ENCODE results near the gene MIF4GD.
A peak's percentile ranks its signal among the peaks of the same experiment; 100 is the strongest.

Gene MIF4GD

GRCh38 chr17:75241502-75241901 lies 29.5 kb downstream of the MIF4GD start:
- TF ChIP-seq, protein P1, sequence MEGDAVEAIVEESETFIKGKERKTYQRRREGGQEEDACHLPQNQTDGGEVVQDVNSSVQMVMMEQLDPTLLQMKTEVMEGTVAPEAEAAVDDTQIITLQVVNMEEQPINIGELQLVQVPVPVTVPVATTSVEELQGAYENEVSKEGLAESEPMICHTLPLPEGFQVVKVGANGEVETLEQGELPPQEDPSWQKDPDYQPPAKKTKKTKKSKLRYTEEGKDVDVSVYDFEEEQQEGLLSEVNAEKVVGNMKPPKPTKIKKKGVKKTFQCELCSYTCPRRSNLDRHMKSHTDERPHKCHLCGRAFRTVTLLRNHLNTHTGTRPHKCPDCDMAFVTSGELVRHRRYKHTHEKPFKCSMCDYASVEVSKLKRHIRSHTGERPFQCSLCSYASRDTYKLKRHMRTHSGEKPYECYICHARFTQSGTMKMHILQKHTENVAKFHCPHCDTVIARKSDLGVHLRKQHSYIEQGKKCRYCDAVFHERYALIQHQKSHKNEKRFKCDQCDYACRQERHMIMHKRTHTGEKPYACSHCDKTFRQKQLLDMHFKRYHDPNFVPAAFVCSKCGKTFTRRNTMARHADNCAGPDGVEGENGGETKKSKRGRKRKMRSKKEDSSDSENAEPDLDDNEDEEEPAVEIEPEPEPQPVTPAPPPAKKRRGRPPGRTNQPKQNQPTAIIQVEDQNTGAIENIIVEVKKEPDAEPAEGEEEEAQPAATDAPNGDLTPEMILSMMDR (conservative IDR thresholded peaks at IDR 0.05), result no peak
- H3K27ac ChIP-seq, result no peak overlapping the region

- TF ChIP-seq, protein P1 (conservative IDR thresholded peaks at IDR 0.05), result no peak
- no peak overlapping the region for H3K27ac ChIP-seq
Measured at GRCh38 chr17:75241143-75241430, 29.9 kb downstream of the MIF4GD start.

GRCh38 chr17:75240394-75241142 lies 30.5 kb downstream of the MIF4GD start:
- TF ChIP-seq, protein P1 (conservative IDR thresholded peaks at IDR 0.05), result peak; percentile 60
- no peak overlapping the region for H3K27ac ChIP-seq

GRCh38 chr17:75239778-75240393 lies 31.1 kb downstream of the MIF4GD start:
- TF ChIP-seq, protein P1 (conservative IDR thresholded peaks at IDR 0.05), result no peak
- no peak overlapping the region for H3K27ac ChIP-seq

DNA sequence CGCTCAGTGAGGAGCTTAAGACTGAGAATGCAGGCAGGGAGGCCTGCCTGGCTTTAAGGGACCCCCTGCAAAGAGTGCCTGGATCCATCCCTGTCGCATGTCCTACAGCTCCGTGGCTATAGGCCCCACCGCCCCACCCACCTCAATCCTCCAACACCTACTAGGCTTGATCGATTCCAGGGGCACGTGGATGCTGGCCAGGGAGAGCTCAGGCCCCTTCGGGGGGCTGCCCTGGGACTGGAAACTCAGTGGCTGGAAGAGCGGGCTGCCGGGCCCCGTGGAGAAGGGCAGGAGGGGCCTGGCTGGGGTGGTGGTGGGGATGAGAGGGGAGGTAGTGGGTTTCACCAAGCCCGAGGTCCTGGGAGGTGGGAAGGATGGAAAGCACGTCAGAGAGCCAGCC lies 31.8 kb downstream of the MIF4GD start:
- no peak overlapping the region for H3K27ac ChIP-seq

GRCh38 chr17:75238684-75239191 lies 32.3 kb downstream of the MIF4GD start:
- H3K27ac ChIP-seq, result no peak overlapping the region

More for the DNA sequence above, 31.8 kb downstream of the MIF4GD start:
- TF ChIP-seq, protein P1 (conservative IDR thresholded peaks at IDR 0.05), result no peak

GRCh38 chr17:75238020-75238580 lies 32.9 kb downstream of the MIF4GD start:
- TF ChIP-seq, protein P1 (conservative IDR thresholded peaks at IDR 0.05), result no peak
- no peak overlapping the region for H3K27ac ChIP-seq

More at GRCh38 chr17:75238684-75239191, 32.3 kb downstream of the MIF4GD start:
- TF ChIP-seq, protein P1 (conservative IDR thresholded peaks at IDR 0.05), result peak; percentile 91

Measured in VCaP (cell line).